Adrenal gland (tissue), 5 donors: ENCODE measurements around the gene SH2D2A.

Experiments
- POLR2A ChIP-seq, 2 donors: fragments of 450-650 bp; IDR thresholded peaks; one replicate each; pipeline ENCODE4 v1.6.1; 2017; ENCODE audit warnings: antibody characterized with exemption in 2 of 2, mild to moderate bottlenecking in 2 of 2, moderate library complexity in 1 of 2
- TF ChIP-seq, protein P1 (sequence below), 6 experiments: fragments of 450-650 bp in 4 of 6; fragments of 200-600 bp in 2 of 6; sonication (generic) in 1 of 6; IDR thresholded peaks; 1 replicate in 5 of 6; 2 replicates in 1 of 6; pipeline versions ENCODE4 v1.5.1 to v1.8.0; 2016 to 2021; ENCODE audit warnings: antibody characterized with exemption in 6 of 6, mild to moderate bottlenecking in 2 of 6, moderate library complexity in 1 of 6
- donor health status: DM: no; HTN: no; CAD: no.

DNA sequence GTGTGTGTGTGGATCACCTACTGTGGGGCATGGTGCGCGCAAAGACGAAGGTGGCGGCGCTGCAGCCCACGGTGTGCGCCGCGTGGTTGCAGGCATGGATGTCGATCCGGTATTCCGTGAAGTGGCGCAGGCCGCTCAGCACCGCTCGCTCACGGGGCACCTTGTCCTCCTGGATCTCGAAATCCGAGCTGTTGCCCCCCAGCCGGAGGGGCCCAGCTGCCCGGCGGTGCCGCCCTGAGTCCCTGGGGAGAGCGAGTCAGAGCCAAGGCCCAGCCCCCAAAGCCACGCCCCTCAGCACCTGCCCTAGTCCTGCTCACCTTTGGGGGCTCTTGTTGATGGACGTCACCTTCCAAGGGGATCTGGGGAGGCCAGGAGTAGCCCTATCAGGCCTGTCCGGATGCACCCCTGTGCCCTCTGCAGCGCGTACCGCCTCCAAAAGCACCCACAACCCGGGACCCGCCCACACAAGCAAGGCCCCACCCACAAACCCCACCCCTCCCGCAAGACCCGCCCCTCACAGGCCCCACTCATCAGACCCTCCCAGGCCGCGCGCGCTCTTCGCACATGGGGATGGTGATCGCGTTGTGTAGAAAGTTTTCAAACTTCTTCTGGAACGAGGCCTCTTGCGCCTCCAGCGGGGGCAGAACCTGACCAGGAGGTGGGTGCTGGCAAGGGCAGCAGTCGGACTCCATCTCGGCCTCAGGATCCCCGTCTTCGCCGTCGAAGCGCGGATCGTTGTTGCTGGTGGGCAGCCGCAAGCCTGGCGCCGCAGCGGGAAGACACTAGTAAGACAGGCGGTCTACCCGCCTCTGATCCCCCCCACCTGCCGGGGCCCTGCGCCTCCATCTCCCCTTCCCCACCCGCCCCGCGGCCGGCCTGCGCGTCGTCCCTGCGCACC lies 28.7 kb upstream of the SH2D2A start:
- TF ChIP-seq, protein P1, sequence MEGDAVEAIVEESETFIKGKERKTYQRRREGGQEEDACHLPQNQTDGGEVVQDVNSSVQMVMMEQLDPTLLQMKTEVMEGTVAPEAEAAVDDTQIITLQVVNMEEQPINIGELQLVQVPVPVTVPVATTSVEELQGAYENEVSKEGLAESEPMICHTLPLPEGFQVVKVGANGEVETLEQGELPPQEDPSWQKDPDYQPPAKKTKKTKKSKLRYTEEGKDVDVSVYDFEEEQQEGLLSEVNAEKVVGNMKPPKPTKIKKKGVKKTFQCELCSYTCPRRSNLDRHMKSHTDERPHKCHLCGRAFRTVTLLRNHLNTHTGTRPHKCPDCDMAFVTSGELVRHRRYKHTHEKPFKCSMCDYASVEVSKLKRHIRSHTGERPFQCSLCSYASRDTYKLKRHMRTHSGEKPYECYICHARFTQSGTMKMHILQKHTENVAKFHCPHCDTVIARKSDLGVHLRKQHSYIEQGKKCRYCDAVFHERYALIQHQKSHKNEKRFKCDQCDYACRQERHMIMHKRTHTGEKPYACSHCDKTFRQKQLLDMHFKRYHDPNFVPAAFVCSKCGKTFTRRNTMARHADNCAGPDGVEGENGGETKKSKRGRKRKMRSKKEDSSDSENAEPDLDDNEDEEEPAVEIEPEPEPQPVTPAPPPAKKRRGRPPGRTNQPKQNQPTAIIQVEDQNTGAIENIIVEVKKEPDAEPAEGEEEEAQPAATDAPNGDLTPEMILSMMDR (IDR thresholded peaks at IDR 0.05), result no peak
- TF ChIP-seq POLR2A (IDR thresholded peaks at IDR 0.05), result no peak
